Esophagus muscularis mucosa (tissue), 4 donors: ENCODE results near the gene CX3CR1.

Experiments
- CTCF ChIP-seq, 3 experiments: fragments of 200-600 bp in 2 of 3; fragments of 450-650 bp in 1 of 3; sonication (generic) in 2 of 3; IDR thresholded peaks; one replicate each; pipeline ENCODE4 v1.5.1; 2017 to 2019; ENCODE audit warnings: antibody characterized with exemption in 3 of 3, mild to moderate bottlenecking in 2 of 3, moderate library complexity in 1 of 3
- EP300 ChIP-seq: sonication (generic); formaldehyde crosslinking; IDR thresholded peaks from one replicate; pipeline ENCODE4 v1.6.1; 2017; ENCODE audit warnings: antibody characterized with exemption
- POLR2A ChIP-seq: fragments of 450-650 bp; IDR thresholded peaks from one replicate; pipeline ENCODE4 v1.6.1; 2017; ENCODE audit warnings: antibody characterized with exemption, moderate library complexity, mild to moderate bottlenecking, low read depth

GRCh38 chr3:39327053-39327745 lies 47.4 kb upstream of the CX3CR1 start:
- TF ChIP-seq CTCF (IDR thresholded peaks at IDR 0.05) (no peak), POLR2A (no peak), EP300 (no peak)
